Astrocyte of the spinal cord (primary cell): Measurements from ENCODE around the gene SH2D1A.

Experiments
- DNase-seq: peaks from one replicate; pipeline ENCODE4 v3.0.0; 2011; ENCODE audit warnings: low read depth, low spot score
- H3K4me3 ChIP-seq: 2 replicates; pipeline ENCODE4 v1.5.1; 2011; ENCODE audit warnings: low read depth, mild to moderate bottlenecking, low read length, moderate library complexity
- in situ Hi-C: cut with HindIII; loops from 2 replicates; pipeline ENCODE4 v1.10.0; 2017; ENCODE audit warnings: low sequenced_read_pairs
- TF ChIP-seq, protein P1 (sequence below): IDR thresholded peaks from 2 replicates; pipeline ENCODE4 v1.5.1; 2012; ENCODE audit warnings: low read depth, mild to moderate bottlenecking, low read length, inconsistent platforms

SH2D1A gene

GRCh38 chrX:124341396-124342132, 4.8 kb upstream of the SH2D1A start:
- TF ChIP-seq, protein P1, sequence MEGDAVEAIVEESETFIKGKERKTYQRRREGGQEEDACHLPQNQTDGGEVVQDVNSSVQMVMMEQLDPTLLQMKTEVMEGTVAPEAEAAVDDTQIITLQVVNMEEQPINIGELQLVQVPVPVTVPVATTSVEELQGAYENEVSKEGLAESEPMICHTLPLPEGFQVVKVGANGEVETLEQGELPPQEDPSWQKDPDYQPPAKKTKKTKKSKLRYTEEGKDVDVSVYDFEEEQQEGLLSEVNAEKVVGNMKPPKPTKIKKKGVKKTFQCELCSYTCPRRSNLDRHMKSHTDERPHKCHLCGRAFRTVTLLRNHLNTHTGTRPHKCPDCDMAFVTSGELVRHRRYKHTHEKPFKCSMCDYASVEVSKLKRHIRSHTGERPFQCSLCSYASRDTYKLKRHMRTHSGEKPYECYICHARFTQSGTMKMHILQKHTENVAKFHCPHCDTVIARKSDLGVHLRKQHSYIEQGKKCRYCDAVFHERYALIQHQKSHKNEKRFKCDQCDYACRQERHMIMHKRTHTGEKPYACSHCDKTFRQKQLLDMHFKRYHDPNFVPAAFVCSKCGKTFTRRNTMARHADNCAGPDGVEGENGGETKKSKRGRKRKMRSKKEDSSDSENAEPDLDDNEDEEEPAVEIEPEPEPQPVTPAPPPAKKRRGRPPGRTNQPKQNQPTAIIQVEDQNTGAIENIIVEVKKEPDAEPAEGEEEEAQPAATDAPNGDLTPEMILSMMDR = no peak
- in situ Hi-C loops = no loop called here

DNA sequence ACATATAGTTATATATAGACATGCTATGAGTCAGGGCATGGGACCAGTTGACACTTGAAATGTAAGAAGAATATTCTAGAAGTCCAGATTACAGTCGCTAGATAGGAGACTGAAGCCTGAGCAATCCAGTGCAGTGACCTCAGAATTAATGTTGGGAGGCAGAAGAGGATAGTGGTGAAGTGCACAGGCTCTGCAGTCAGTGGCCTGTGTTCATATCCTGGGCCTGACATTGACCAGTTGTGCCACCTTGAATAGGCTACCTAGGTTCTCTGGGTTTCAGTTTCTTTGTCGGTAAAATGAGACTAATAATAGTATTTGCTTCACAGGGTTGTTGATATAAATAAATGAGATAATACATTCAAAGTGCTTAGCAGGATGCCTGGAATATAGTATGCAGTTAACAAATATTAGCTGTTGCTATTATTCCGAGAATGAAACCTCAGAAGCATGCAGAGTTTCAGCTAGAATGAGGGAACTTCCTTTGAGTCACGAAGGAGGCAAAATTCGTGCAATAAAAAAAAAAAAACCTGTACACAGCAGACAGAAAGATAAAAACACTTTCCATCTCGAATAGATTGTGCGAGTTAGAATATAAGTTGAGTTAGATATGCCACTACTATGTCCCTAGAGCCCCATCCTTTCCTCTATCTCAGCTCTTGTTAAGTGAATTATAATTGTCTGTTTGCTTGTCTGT, 4.0 kb upstream of the SH2D1A start:
- TF ChIP-seq, protein P1 = no peak
- in situ Hi-C loops = no loop called here
- no peak for DNase-seq

More at GRCh38 chrX:124341396-124342132, 4.8 kb upstream of the SH2D1A start:
- DNase-seq = no peak
- no peak overlapping the region for H3K4me3 ChIP-seq

DNA sequence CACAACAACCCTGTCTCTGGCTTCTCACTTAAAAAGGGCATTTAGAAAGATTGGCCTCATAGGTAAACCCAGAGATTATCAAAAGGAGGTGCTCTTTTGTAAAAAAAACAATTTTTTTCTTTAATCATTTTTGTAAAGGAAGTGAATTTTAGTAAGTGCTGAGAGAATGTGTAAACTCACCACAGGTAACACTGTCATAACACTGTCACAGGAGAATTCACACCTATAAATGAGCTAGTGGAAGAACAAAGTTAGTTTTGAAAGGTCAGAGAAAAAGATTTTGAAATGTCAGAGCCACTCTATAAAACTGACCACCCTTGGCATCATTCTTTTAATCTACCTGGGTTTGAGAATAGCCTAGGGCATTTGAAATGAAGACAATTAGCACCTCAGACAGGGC, 3.3 kb upstream of the SH2D1A start:
- no peak for DNase-seq
- H3K4me3 ChIP-seq = no peak overlapping the region
- TF ChIP-seq, protein P1 = no peak
- in situ Hi-C loops = no loop called here

More for the DNA sequence above, 4.0 kb upstream of the SH2D1A start:
- H3K4me3 ChIP-seq = no peak overlapping the region

DNA sequence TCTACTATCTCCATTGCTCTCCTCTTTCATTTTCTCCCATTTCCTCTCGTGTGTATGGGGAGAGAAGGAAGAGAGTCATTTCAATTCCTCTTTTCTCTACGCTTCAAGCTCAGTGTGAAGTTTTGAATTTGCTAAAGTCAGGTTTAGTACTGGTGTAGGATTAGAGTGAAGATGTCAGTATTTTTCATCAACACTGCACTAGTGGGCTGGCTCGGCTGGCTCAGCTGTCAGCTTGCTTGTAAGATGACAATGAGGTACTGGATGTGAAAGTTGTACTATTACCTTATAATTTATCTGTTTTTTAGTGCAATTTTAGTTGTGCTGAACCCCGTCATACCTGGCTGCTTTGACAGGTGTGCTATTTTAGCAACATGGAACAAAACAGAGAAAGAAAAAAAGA, 2.1 kb upstream of the SH2D1A start:
- in situ Hi-C loops = no loop called here
- no peak for DNase-seq
- H3K4me3 ChIP-seq = no peak overlapping the region
- TF ChIP-seq, protein P1 = no peak

- DNase-seq = no peak
- in situ Hi-C loops = no loop called here
- TF ChIP-seq, protein P1 = no peak
- no peak overlapping the region for H3K4me3 ChIP-seq
Observed at GRCh38 chrX:124346877-124347241, 496 bp downstream of the SH2D1A start.

DNA sequence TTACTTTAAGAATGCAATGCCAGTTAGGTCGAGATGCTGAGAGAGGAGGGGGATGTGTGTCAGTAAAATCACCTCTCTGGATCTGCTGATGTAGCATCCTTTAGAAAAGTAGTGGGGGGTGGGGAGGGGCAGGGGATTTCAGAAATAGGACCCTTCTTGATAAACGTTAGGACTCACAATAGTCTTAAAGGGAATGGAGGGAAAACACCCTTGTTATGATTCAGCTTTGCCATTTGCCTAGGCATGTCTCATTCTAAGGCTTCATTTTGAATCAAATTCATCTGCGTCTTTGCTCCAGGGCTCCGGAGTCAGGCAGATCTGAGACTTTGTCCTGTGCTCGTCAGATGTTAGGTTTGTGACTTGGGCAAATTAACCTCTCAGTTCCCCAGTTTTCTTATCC, 879 bp downstream of the SH2D1A start:
- no peak for DNase-seq
- TF ChIP-seq, protein P1 = no peak
- no peak overlapping the region for H3K4me3 ChIP-seq
- in situ Hi-C loops = no loop called here
